Activated T-cell treated with anti-CD3 and anti-CD28 coated beads for 1 hour (primary cell): ENCODE data around the gene SLC2A4RG.
"Not testable (repeated sequence)": the region's sequence is repeated elsewhere in the genome, so short reads cannot be mapped to it uniquely, and the experiment has no call there.

Source experiments
- DNase-seq: peaks from one replicate; pipeline ENCODE4 v3.0.0-alpha.2; 2020; ENCODE audit warnings: low read depth

The SLC2A4RG gene

GRCh38 chr20:63754008-63754407, 14.4 kb downstream of the SLC2A4RG start:
- no peak for DNase-seq

GRCh38 chr20:63755933-63756647, 16.5 kb downstream of the SLC2A4RG start:
- DNase-seq, result no peak

GRCh38 chr20:63756648-63756991, 17.0 kb downstream of the SLC2A4RG start:
- DNase-seq, result no peak

- DNase-seq, result no peak
Observed at GRCh38 chr20:63758152-63758551, 18.6 kb downstream of the SLC2A4RG start.

- DNase-seq, result no peak
Observed at GRCh38 chr20:63759377-63759901, 19.9 kb downstream of the SLC2A4RG start.

- DNase-seq, result no peak
Observed at GRCh38 chr20:63765082-63765873, 25.7 kb downstream of the SLC2A4RG start.

GRCh38 chr20:63765902-63766301, 26.3 kb downstream of the SLC2A4RG start:
- no peak for DNase-seq

- DNase-seq, result no peak
Observed at GRCh38 chr20:63766695-63767426, 27.3 kb downstream of the SLC2A4RG start.

GRCh38 chr20:63767456-63767855, 27.9 kb downstream of the SLC2A4RG start:
- DNase-seq, result no peak

GRCh38 chr20:63767886-63768285, 28.3 kb downstream of the SLC2A4RG start:
- no peak for DNase-seq

- DNase-seq, result no peak
Observed at GRCh38 chr20:63768591-63769515, 29.3 kb downstream of the SLC2A4RG start.

GRCh38 chr20:63769891-63770474, 30.4 kb downstream of the SLC2A4RG start:
- DNase-seq, result no peak

- no peak for DNase-seq
Observed at GRCh38 chr20:63771046-63771707, 31.6 kb downstream of the SLC2A4RG start.

GRCh38 chr20:63772781-63773518, 33.4 kb downstream of the SLC2A4RG start:
- no peak for DNase-seq

GRCh38 chr20:63773571-63774241, 34.1 kb downstream of the SLC2A4RG start:
- DNase-seq, result no peak

GRCh38 chr20:63774306-63774705, 34.7 kb downstream of the SLC2A4RG start:
- DNase-seq, result no peak

GRCh38 chr20:63775096-63775978, 35.8 kb downstream of the SLC2A4RG start:
- DNase-seq, result peak; percentile 16

- not testable (repeated sequence) for DNase-seq
Observed at GRCh38 chr20:63776875-63777274, 37.3 kb downstream of the SLC2A4RG start.
